HG02588 (cell line): ENCODE data around the gene STK39.
A peak's percentile ranks its signal among the peaks of the same experiment; 100 is the strongest.

Source experiments
- ATAC-seq: cut with Tn5 transposase; IDR thresholded peaks from one replicate; pipeline ENCODE4 v1.9.1; 2021; ENCODE audit warnings: mild to moderate bottlenecking, moderate library complexity; ENCODE audit not compliant: unreplicated experiment

STK39 gene

DNA sequence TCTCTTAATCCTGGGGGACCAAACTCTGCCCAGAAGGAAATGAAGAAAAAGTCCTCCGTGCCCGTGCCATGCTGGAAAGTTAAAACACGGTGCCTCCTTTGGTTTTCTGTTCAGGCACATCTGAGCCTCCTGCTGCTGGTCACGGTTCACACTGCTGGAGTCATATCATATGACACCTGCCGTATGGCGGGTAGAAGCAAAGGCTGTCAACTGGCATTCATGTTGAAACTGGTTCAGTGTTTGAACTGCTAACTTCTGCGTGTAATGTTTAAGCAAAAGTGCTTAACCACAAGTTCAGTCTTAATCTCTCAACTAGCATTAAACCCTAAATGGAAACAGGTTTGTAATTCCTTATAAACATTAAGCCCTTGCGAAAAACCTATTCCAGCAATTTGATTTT lies 3.1 kb downstream of the STK39 start:
- ATAC-seq: no peak

DNA sequence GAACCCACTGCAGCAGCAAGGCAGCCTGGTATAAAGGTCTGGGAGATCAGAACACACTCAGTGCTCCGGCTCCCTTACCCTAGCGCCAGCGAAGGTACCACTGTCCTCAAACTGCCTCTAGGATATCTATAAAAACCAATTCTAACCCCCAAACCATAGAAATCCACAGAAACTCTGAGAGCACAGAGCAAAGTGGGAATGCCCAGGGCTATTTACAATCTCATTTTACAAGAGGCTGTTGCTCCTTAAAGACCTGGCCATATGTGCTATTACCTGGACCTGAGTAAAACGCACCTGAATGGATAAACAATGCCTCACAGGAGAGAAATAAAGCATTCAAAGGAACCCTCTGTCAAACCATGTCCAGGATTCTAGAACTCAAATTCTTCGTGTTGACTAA lies 4.3 kb downstream of the STK39 start:
- ATAC-seq: no peak

DNA sequence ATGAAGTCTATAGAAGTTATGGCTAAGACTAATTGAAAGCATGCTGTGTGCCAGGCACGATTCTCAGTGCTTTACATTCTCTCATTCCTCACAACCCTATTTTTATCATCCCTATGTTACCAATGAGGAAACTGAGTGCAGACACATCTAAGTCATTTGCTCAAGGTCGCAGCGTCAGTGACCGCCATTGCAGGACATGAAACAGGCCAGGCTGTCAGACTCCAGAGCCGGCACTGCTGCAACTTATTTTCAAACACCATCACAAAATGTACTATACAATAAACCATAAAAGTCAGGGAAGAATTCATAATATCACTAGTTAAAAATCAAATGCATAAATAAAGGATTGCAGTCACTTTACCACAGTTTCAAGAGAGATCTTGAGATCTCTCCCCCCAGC lies 5.6 kb downstream of the STK39 start:
- ATAC-seq: no peak

DNA sequence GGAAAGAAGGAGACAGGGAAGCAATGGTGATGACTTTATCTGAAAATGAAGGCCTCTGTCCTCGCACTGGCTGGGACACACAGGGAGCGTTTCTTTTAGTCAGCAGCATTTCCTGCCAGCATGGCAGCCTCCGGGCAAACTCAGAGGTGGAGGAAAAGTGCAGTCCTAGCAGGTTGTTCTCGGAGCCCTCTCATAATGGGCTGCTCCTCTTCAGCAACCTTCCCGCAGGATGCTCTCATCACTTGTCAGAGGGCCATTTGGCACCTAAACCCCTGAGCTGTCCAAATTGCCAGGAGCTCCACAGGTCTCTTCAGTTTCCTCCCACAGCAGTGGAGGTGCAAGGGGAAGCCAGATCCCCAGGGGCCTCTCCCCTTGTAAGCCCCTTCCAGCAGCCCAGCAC lies 6.2 kb downstream of the STK39 start:
- ATAC-seq: no peak

DNA sequence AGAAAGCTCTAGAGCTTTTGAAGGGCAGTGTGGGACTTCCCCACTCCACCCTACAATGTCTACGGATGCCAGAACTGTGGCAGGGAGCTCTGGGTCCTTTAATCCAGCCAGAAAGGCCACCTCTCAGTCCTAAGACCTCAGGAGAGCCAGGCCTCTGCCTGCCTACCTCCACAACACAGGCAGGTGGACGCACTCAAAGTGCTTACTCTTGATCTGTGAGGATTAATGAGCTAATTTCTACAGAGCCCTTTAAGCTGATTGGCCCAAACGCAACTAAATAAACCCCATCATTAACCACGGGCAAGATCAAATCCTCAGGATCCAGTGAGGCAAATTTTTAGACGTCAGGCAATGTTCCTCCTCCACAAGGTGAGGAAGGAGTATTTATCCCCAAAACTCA lies 8.1 kb downstream of the STK39 start:
- no peak for ATAC-seq

DNA sequence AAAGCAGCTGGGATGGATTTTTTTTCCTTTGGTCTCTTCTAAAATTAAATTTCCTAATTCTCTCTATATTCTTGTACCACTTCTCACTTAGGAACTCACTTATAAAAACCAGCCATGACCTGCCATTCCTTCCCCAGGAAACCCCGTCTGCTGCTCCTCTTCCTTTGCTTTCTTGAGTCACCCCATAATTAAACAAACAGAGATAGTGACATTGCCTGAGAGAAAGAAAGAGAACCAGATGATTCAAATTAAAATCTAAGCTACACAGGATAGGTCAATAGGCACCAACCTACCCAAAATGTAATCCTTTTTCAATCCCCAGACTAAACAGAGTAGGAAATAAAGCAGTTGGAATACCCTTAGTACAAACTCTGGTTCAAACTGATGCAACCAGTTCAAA lies 9.7 kb downstream of the STK39 start:
- ATAC-seq: no peak

DNA sequence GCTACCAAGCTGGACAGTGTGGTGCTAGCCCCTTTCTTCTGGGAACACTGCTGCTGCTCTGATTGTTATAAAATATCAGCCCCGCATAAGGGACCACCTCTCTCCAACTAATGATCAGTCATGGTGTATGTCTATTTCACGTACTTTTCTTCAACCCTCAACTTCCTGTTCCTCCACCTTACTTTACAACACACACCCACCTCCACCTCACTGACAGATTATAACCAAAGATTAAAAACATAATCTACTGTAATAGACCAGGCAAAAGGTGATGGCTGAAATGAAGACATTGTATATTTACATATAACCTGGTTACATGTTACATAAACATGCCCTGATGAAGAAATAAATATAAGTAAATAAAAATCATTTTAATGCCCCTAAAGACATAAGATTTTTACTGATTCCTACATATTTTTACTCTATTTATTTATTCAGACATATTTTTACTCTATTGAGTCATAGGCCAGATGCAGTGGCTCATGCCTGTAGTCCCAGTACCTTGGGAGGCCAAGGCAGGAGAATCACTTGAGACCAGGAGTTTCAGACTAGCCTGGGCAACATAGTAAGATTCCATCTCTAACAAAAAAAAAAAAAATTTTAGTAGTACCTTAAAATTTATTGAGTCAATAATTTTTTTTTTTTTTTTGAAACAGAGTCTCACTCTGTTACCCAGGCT lies 12.8 kb downstream of the STK39 start:
- ATAC-seq: no peak

DNA sequence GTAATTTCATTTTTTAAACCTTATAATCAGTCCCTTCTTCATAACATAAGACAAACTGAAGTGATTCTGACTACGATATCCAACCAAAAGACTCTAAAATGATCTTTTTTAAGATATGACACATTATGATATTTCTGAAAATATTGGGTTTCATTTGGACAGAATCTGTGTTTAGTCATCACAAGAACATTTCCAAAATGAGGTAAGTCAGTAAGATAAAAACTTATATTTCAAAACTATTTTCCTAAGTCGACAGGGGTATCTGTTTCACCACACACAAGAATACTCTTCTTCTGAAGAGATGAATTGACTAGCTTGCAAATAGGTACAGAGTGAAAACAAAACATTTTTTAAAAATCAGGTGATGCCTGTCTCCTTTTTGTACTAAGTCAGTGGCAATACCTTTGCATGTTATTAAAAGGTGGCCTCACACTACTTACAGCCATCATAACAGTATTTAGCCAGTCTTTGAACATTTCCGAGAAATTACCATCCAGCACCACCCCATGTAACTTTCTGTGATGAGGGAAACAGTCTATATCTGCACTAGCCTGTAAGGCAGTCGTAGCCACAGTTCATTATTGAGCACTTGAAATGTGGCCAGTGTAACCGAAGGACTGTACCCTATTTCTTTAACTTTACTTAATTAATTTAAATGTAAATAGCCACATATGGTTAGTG lies 13.5 kb downstream of the STK39 start:
- ATAC-seq: no peak

DNA sequence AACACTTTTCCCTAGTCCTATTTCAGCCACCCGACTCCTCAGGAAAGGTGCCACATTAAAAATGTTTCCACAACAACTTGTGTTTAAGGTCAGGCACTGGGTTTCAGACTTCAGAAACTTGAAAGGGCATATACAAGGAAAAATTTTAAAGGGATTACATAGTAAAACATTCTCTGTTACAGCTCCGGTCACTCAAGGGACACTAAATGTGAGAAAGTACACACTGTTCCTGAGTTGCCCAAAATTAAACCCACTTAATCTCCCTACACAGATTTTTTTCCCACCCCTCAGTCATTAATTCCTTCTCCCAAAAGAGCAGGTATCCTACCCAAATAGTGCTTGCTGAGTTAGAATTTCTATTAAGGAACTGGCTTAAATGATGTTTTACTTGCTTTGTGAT lies 14.2 kb downstream of the STK39 start:
- ATAC-seq: no peak

DNA sequence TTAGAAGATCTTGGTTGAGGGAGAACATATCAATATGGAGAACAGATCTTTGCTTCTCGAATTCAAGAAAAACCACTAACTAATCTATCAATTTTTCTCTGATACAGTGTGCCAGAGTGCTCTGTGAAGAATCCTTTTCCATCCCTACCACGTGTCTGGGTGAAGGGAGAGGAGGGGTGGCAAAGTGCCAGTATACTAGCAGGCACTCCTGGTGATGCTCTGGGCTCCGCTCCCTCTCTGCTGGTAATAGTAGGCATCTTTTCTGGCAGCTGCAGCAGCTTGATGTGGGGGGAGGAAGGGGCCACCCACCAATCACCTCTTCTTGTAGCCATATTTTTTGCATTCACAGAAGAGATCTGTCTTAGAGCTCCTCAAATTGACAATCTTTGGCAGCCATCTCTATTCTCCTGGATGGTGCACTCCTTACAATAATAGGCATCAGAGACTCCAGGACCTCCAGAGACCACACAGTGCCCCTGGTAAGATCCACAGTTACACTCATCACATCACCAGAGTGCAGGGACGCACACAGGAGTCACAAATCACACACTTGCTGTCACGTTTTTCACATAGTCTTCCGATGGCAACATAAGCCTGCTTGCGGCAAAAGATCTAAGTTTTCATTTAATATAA lies 15.7 kb downstream of the STK39 start:
- ATAC-seq: no peak

DNA sequence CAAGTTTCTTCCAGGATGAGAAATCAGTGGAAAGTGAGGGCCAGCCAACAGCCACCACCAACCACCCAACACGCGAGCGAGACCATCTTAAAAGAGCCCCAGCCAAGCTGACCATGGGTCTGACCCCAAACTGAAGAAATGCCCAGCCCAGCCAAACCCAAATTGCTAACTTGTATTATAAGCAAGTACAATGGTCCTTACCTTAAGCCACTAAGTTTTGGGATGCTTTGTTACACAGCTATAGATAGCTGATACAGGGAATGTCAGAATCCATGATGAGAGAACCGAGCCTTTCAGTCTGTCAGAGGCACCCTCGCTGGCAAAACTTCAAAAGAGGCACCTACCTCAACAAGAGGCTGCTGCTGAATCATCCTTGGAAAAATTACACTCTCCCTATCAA lies 17.0 kb downstream of the STK39 start:
- no peak for ATAC-seq

DNA sequence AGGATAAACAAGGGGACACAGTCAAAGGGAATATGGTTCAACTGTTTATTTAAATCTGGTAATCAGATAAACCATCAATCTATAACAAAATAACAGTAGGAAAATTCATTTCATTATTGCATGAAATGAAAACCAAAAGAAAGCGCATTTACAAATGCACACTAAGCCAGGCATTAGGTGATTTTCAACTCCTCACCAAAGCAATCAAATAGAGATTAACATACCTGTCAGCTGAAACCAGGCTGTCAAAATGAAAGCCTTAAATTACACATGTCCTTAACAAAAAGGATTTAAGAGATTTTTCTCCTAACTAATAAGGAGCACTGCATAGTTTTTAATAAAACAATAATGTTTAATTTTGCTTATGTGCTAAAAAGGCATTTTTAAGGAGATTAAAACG lies 23.0 kb downstream of the STK39 start:
- no peak for ATAC-seq

DNA sequence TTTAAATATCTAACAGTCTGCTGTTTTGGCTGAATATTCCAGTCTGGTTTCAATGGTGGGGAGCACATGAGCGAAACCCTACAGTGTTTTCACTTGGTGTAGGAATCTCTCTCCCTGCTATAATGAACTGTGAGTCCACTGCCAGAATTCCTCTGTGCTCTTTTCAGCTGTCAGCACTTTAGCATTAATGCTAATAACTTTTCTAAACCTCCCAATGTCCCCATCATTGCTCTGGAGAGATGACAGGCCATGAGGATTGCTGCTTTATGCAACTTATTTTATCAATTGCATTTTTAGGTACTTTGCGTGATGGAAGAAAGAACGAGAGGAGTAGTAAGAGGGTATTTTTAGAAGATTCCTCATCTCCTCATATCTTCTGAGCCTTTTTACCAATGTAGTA lies 25.3 kb downstream of the STK39 start:
- ATAC-seq: no peak

DNA sequence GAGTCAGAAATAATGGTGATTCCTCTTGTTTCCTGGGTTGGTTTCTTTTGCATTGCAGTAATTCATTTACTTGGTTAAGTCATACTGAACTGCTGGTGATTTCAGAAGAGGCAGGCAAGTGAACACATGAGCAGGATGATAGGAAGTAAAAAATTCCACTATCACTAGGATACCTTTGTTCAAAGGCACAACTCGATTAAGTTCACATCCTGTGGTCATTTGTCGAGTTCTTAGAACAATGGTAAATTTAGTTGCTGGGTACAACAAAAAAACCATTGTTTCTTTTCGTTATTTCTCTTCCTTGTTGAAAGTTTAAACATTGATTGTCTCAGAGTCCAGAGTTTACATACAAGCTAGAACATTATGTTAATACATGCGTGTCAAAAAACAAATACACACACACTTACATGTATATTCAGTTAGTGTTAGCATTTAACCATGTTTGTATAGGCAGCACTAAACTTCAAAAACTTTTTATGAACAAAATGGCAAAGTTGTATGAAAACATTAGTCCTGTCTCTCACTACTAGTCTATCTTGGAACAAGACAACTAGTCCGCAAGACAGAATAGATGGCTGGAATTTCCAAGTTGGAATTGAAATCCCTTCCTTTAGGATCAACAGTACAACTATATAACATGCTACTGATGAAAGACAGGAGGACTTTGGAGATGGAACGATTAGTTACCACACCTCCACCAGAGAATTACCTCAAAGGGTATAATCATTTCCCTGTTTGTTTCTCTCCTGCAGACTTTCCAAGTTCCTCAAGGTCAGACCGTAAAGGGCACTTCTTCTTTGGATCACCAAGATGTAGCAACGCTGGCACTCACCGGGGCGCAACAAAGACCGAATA lies 26.2 kb downstream of the STK39 start:
- ATAC-seq: no peak

DNA sequence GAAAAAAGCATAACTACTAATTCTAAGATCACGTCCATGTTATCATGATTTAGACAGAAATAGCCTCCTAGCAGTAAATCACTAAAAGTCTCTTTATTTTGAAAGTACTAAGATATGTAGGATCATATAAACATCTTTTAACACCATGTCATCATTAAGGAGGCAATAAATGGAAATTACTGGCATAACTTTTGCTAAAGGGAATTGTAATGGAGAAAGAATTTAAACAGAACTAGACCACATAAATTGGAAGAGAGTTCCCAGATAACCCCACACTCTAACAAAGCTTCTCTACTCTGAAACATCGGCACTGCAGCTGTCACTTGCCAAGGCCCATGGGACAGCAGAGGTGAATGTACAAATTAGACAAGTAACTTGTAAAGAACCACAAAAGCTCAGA lies 29.5 kb downstream of the STK39 start:
- no peak for ATAC-seq

DNA sequence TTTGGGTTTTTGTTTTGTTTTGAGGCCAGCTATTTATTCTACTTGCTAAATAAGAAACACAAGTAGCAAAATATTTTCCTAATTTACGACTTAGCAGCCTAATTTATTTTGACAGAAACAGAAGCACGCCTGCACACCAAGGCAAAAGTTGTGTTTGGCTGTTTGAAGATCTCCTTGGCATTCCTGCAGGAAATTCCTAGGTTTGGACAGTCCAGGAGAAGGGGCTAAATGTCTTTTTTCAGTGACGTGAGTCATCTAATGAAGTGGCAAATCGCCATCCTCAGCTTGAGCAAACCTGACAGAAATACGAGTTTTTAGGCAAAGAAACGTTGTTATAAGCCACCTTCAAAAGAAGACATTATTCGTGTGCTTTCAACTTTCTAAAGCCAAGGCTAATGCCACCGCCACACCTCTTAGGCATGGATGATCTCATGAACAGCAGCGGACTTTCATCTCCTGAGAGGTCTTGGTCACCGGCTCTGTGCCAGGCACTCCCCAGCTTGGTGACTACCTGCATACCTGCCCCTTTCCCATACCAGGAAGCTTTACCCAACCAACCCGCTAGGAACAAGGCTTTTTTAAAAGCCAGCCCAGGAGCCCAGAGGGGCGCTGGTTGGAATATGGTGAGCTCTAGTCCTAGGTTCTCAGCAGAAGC lies 30.9 kb downstream of the STK39 start:
- ATAC-seq: no peak

DNA sequence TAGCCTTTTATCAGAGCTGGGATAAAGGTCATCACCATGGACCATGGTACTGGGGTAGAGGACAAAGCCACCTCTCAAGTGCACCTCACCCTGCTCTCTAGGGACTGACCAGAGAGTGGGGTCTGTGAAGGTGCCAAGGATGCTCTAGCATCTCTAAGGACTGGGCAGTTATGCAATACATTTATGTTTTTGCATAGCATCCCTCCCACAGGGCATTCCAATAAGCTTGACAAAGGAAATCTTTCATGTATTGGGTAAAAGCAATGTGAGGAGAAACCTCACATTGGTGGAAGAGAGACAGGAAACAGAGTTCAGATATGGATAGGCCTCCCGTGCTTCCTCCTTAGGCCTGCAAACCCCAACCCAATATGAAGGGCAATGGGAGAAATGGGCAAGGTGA lies 31.6 kb downstream of the STK39 start:
- ATAC-seq: no peak

DNA sequence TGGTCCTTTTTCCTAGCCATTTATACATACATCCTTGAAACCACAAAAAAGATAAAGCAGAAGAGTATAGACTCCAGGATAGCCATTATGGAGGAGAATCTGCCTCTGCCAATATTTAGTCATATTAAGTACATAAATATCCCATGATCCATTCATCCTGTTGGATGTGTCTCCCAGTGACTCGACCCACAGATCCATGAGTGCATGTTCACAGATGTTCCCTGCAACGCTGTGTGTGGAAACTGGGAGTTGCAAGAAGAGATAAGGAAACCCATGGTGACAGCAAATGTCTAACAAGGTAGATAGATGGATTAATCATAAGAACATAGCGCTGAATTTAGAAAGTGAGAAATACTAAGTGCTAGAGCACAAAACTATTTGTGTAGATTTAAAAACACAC lies 34.5 kb downstream of the STK39 start:
- ATAC-seq: no peak

DNA sequence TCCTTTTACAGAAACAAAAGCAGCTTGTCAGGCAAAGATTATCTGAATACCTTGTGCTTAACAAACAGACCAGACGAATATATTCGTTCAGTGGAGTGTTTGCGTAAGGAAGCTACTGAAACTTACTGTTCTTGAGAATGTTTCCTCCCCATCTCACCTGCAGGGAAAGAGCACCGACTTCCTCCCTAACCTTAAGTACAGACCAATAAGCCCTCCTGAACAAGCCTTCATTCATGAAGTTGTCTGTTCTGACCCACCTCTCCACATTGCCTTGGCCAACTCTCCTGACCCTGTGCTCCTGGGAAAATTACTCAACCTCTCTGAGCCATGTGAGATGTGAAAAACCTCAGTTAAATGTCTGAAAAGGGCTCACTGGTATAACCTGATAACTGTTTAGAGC lies 35.2 kb downstream of the STK39 start:
- ATAC-seq: peak; percentile 1

DNA sequence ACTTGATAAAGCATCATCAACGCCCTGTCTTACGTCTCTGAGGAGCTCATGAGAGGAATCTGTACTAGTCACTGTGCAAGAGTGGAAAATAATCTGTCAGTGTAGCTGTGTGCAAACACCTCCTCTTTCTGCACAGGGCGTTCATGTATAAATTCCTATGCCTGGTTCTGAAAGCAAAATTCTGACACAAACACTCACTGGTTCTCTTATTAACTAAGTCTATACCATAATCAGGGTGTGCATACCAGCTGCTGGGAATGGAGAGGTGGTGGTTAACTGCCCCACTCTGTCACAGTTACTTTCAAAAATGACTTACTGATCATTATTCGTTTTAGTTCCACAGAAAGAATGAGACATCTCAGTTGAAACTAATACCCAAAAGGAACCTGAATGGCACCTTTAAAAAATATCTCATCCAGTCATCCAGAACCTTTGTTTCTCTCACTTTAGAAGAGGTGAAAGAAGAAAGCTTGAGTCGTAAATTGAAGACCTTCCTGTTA lies 35.7 kb downstream of the STK39 start:
- peak; percentile 74 for ATAC-seq
